Uterus (tissue), 4 donors: Measurements from ENCODE around the gene CMTM1. TPM values are rescaled to one million over a fixed set of nuclear protein-coding genes. Genes with fewer than 3 reads are reported as not detected.
"Not testable (repeated sequence)": the region's sequence is repeated elsewhere in the genome, so short reads cannot be mapped to it uniquely, and the experiment has no call there.

Source experiments
- DNase-seq, 2 donors: peaks; one replicate each; pipeline ENCODE4 v3.0.0-alpha.2; 2019 to 2020
- H3K27ac ChIP-seq, 2 donors: fragments of 200-600 bp; sonication (generic); 1 replicate in 1 of 2; 2 replicates in 1 of 2; pipeline ENCODE4 v1.5.1; 2016 to 2018
- H3K27me3 ChIP-seq, 2 donors: fragments of 200-600 bp; sonication (generic); one replicate each; pipeline ENCODE4 v1.5.1; 2018 to 2019; ENCODE audit warnings: control low read depth in 1 of 2
- H3K36me3 ChIP-seq, 2 donors: fragments of 200-600 bp; sonication (generic); one replicate each; pipeline ENCODE4 v1.5.1; 2019; ENCODE audit warnings: control low read depth in 1 of 2
- H3K4me1 ChIP-seq, 2 donors: fragments of 200-600 bp; sonication (generic); one replicate each; pipeline ENCODE4 v1.5.1; 2018 to 2019; ENCODE audit warnings: control low read depth in 1 of 2
- H3K4me3 ChIP-seq, 2 donors: fragments of 200-600 bp; sonication (generic); 1 replicate in 1 of 2; 2 replicates in 1 of 2; pipeline ENCODE4 v1.5.1; 2018 to 2019; ENCODE audit warnings: mild to moderate bottlenecking in 1 of 2
- H3K9me3 ChIP-seq, 2 donors: fragments of 200-600 bp; sonication (generic); one replicate each; pipeline ENCODE4 v1.5.1; 2019; ENCODE audit warnings: control low read depth in 1 of 2
- POLR2A ChIP-seq, 2 donors: fragments of 450-650 bp; IDR thresholded peaks; one replicate each; pipeline ENCODE4 v1.6.1; 2016; ENCODE audit warnings: antibody characterized with exemption in 2 of 2, mild to moderate bottlenecking in 1 of 2, moderate library complexity in 1 of 2
- intact Hi-C: fragments of 100-400 bp; cut with DNase I; formaldehyde crosslinking; loops from one replicate; pipeline ENCODE4 v1.15.1; 2023; ENCODE audit warnings: low total_unique reads
- total RNA-seq, 4 donors: library from RNA; depleted of rRNA in 3 of 4; stranded (reverse); fragments of >200 nt in 3 of 4; gene quantifications; one replicate each; pipeline versions ENCODE4 v1.1.0 to v1.2.4, GENCODE V29; 2014 to 2023
- TF ChIP-seq, protein P1 (sequence below), 4 experiments: fragments of 200-600 bp in 2 of 4; fragments of 450-650 bp in 2 of 4; sonication (generic) in 2 of 4; IDR thresholded peaks; one replicate each; pipeline ENCODE4 v1.5.1; 2016 to 2019; ENCODE audit warnings: antibody characterized with exemption in 4 of 4, mild to moderate bottlenecking in 2 of 4, moderate library complexity in 1 of 4
- donor health status: DM: yes; HTN: yes; CAD: no.

The CMTM1 gene
- total RNA-seq, 4 donors from 2014 or later, result 5.0 to 5.3 TPM; not detected in 2

DNA sequence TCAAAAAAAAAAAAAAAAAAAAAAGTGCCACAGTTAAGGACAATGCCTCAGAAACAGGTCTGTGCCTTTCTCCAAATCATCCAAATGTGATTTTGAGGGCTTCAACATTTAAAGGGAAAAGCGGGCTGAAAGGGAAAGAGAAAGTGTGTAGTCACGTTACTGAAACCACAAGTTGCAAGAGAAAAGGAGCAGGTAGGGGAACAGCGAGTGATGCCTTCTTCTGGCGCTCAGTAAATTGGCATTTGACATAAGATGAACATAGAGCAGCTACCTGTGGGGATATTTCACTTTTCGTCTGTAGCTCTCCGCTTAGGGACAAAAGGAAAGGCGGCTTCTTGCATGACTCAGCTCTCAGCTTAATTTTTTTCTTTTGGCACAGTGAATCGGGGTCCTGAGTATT lies 24.1 kb downstream of the CMTM1 start:
- no peaks in the 10 kb centered on the region for H3K4me1 ChIP-seq
- no peaks in the 10 kb centered on the region for H3K9me3 ChIP-seq
- H3K27ac ChIP-seq, result no peak overlapping the region
- intact Hi-C loops, result no loop called here
- no peak for TF ChIP-seq POLR2A (IDR thresholded peaks at IDR 0.05)
- TF ChIP-seq, protein P1, sequence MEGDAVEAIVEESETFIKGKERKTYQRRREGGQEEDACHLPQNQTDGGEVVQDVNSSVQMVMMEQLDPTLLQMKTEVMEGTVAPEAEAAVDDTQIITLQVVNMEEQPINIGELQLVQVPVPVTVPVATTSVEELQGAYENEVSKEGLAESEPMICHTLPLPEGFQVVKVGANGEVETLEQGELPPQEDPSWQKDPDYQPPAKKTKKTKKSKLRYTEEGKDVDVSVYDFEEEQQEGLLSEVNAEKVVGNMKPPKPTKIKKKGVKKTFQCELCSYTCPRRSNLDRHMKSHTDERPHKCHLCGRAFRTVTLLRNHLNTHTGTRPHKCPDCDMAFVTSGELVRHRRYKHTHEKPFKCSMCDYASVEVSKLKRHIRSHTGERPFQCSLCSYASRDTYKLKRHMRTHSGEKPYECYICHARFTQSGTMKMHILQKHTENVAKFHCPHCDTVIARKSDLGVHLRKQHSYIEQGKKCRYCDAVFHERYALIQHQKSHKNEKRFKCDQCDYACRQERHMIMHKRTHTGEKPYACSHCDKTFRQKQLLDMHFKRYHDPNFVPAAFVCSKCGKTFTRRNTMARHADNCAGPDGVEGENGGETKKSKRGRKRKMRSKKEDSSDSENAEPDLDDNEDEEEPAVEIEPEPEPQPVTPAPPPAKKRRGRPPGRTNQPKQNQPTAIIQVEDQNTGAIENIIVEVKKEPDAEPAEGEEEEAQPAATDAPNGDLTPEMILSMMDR (IDR thresholded peaks at IDR 0.05), result no peak
- no peak for DNase-seq
- no peaks in the 10 kb centered on the region for H3K27me3 ChIP-seq
- H3K4me3 ChIP-seq, result no peak overlapping the region
- H3K36me3 ChIP-seq, result no peaks in the 10 kb centered on the region

GRCh38 chr16:66591018-66591417 lies 24.8 kb downstream of the CMTM1 start:
- no peak for DNase-seq

GRCh38 chr16:66592241-66592640 lies 26.0 kb downstream of the CMTM1 start:
- no peaks in the 10 kb centered on the region for H3K4me1 ChIP-seq
- H3K27ac ChIP-seq, result no peak overlapping the region
- H3K27me3 ChIP-seq, result no peaks in the 10 kb centered on the region
- no peaks in the 10 kb centered on the region for H3K9me3 ChIP-seq
- H3K4me3 ChIP-seq, result no peak overlapping the region
- no peak for DNase-seq
- TF ChIP-seq POLR2A (IDR thresholded peaks at IDR 0.05), result no peak
- TF ChIP-seq, protein P1 (IDR thresholded peaks at IDR 0.05), result no peak
- H3K36me3 ChIP-seq, result no peaks in the 10 kb centered on the region
- intact Hi-C loops, result no loop called here

More at GRCh38 chr16:66591018-66591417, 24.8 kb downstream of the CMTM1 start:
- no peak overlapping the region for H3K27ac ChIP-seq
- no peaks in the 10 kb centered on the region for H3K9me3 ChIP-seq
- no peak for TF ChIP-seq POLR2A (IDR thresholded peaks at IDR 0.05)
- TF ChIP-seq, protein P1 (IDR thresholded peaks at IDR 0.05), result no peak
- no peak overlapping the region for H3K4me3 ChIP-seq
- intact Hi-C loops, result no loop called here
- no peaks in the 10 kb centered on the region for H3K27me3 ChIP-seq
- no peaks in the 10 kb centered on the region for H3K36me3 ChIP-seq
- no peaks in the 10 kb centered on the region for H3K4me1 ChIP-seq

GRCh38 chr16:66592814-66593213 lies 26.6 kb downstream of the CMTM1 start:
- intact Hi-C loops, result no loop called here

DNA sequence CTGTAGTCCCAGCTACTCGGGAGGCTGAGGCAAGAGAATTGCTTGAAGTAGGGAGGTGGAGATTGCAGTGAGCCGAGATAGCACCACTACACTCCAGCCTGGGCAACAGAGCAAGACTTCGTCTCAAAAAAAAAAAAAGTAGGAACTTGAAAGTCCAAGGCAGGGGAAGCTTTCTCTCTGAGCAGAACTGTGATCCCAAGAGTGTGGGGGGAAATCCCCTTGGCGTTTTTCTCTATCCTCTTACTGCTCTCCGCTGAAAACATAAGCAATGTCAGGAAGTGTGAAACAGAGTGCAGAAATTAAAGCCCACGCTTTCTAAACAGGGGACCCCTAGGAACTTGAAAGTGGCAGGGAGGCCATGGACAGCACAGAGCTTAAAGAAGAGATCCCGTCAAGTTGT lies 28.5 kb downstream of the CMTM1 start:
- intact Hi-C loops, result no loop called here
- no peak for TF ChIP-seq POLR2A (IDR thresholded peaks at IDR 0.05)
- H3K4me3 ChIP-seq, result no peak overlapping the region

More at GRCh38 chr16:66592814-66593213, 26.6 kb downstream of the CMTM1 start:
- no peak overlapping the region for H3K4me3 ChIP-seq
- no peak for DNase-seq
- no peaks in the 10 kb centered on the region for H3K27me3 ChIP-seq
- no peak overlapping the region for H3K27ac ChIP-seq
- H3K4me1 ChIP-seq, result no peaks in the 10 kb centered on the region
- H3K36me3 ChIP-seq, result no peaks in the 10 kb centered on the region
- H3K9me3 ChIP-seq, result no peaks in the 10 kb centered on the region
- TF ChIP-seq, protein P1 (IDR thresholded peaks at IDR 0.05), result no peak
- TF ChIP-seq POLR2A (IDR thresholded peaks at IDR 0.05), result no peak

DNA sequence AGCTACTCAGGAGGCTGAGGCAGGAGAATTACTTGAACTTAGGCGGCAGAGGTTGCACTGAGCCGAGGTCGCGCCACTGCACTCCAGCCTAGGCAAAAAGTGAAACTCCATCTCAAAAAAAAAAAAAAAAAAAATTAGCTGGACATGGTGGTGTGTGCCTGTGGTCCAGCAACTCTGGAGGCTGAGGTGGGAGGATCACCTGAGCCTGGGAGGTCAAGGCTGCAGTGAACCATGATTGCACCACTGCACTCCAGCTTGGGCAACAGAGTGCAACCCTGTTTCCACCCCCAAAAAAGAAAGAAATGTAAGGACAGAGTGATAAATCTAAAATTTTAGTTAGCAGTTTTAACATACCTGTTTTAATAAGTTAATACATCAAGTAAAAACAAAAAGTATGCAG lies 30.3 kb downstream of the CMTM1 start:
- H3K9me3 ChIP-seq, H3K27ac ChIP-seq, DNase-seq, H3K4me1 ChIP-seq, intact Hi-C loops, H3K27me3 ChIP-seq, H3K4me3 ChIP-seq, H3K36me3 ChIP-seq: not testable (repeated sequence)

More for the DNA sequence above, 28.5 kb downstream of the CMTM1 start:
- Histone ChIP-seq H3K27me3 (no peaks in the 10 kb centered on the region), H3K36me3 (no peaks in the 10 kb centered on the region), H3K4me1 (no peaks in the 10 kb centered on the region), H3K27ac (no peak overlapping the region), H3K9me3 (no peaks in the 10 kb centered on the region)
- no peak for DNase-seq
